Measurements from ENCODE around the gene TAL2. TPM values are rescaled to one million over a fixed set of nuclear protein-coding genes. Genes with fewer than 3 reads are reported as not detected.

TAL2 gene
- not detected for polyA plus RNA-seq (2013, experiment 1 of 2; ENCODE audit: insufficient read length)
- not detected for polyA plus RNA-seq (2013, experiment 2 of 2; ENCODE audit: insufficient read length)

DNA sequence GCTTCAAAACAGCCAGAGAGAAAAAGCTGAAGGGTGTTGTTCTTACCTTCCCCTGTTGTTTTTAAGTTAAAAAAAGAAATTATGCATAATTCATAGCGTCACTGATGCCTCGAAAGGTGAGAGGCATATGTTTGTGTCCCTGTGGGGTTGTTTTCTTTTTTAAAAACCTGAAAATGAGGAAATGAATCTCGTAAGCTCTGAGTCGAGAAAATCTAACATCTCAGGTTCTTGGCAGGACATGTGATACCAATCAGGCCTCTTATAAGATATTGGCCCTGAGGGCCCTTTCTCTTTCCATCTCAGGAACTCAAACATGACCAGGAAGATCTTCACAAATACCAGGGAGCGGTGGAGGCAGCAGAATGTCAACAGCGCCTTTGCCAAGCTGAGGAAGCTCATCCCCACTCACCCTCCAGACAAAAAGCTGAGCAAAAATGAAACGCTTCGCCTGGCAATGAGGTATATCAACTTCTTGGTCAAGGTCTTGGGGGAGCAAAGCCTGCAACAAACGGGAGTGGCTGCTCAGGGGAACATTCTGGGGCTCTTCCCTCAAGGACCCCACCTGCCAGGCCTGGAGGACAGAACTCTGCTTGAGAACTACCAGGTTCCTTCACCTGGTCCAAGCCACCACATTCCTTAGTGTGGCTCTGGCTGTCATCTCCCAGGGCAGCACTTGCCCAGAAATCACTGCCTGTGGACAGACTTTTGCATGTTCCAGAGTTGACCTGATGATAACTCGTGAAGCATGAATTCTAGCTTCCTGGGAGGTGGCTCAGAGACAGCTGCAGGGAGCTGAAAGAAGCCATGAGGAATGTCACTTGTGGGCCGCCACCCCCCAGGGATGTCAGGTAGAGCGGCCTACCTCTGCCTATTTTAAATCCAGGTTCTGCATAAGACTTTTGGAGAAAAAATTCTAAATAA lies at the start of gene TAL2:
TSS of gene TAL2 (plus strand) at position 274 of the 921 bp plus-strand sequence. CDS start at position 314, 40 bp downstream.
- no peak for DNase-seq

DNA sequence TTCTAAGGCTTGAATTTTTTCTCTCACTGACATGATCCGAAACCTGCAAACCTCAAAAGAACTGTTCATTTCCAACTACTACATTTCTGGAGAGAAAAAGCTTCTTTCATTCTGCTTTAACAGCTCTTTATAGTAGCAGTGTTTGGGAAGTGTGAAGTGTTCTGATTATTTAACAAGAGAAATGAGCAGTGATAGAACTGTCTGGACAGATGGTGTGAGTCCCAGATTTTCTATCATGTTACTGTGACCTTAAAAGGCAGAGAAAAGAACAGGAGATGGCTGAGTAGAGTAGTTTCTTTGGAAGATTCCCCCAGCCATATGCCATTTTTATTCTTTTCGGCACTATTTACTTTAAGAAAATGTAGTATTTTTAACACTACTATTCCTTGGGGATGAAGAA lies 41.3 kb upstream of the TAL2 start:
- no peak for DNase-seq

DNA sequence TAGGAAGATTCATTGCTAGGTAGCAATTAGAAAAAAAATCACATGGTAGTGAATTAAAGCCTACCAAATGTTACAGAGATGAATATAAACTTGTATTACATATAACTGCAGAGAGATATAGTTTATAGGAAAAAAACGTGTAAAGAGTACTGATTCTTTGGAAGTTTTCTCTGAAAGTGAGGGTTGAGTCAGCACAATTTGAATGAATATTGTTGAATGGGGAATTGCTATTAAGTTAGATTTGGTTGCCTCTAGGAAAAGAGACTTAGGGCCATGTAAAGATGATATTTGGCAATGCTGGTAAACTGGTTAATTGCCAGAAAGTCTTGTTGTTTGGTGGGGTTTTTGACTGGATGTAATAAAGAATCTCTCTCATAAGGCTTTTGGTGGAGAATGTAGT lies 37.2 kb upstream of the TAL2 start:
- no peak for DNase-seq

DNA sequence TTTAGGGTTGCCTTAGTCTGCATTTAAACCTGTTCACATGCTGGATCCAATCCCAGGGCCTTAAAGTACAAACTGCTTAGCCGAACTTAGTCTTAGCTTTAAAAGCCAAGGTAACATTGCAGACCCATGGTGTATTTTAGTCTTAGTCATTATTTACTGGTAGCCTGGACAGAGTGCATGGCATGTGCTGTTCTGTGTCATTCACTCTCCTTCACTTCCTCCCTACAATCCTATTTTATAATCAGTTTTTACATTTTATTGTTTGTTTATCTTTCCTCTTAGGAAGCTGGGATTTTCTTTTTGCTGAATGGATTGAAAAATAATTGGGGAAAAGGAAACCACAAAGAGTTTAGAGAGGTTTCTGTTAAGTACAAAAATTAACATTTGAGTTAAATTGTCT lies 29.4 kb upstream of the TAL2 start:
- DNase-seq: no peak

DNA sequence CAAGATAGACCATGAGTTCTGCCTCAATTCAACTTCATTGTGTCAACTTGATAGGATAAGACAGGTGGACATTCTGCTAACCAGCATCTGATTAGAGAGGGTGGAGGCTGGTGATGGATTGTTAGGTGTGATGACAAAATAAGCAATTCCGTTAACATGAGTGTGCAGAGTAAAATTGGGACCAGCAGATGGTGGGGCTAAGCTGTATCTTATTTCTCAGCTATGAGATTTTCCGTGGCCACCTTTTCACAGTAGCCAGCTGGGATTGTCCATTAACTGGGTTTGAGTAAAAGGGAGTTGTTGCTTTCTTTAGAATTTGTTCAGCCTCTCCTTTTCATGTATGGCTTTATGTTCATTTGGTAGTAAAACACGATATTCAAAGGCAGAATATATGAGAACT lies 28.8 kb upstream of the TAL2 start:
- DNase-seq: no peak

DNA sequence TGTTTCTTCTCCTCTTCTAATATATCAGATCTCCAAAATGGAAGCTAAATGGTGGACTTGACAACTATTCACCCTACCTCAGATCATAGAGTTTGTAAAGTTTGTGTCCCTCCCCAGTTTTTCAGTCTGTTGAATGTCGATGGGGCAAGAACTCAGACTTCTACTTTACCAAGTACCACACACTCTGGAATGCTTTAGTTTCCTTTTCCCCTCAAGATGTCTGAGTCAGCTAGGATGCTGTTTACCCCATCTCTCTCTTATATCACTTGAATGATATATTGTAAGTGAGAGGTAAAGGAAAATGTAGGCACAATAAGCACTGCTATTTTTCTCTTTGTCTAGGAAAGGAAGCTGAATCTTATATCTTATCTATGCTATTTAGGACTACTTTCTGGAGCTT lies 25.9 kb upstream of the TAL2 start:
- DNase-seq: no peak

DNA sequence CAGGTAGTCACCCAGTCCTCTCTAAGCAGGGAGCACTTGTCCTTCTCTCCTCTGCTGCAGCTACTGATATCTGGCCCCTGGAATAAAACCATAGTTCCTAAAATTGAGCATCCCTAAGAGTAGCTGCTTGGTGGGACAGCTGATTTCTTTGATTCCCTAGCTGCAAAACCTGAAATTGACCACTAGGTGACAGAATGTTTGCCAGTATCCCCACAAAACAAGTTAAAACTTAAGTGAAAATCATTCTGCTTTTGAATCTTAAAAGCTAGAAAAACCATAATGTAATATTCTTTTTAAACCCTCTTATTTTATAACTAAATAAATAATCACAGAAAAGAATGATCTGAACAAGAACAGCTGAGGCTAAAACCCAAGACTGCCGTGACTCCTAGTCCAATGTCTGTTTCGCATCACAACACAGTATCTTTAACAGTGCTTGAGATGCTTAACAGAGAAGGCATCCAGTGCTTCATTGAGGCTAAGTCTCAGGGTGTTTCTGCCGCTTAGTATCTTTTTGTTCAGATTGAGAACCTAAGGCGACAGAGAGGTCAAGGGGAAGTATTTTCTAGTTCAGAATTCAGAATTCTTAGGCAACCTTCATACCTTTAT lies 24.4 kb upstream of the TAL2 start:
- no peak for DNase-seq

DNA sequence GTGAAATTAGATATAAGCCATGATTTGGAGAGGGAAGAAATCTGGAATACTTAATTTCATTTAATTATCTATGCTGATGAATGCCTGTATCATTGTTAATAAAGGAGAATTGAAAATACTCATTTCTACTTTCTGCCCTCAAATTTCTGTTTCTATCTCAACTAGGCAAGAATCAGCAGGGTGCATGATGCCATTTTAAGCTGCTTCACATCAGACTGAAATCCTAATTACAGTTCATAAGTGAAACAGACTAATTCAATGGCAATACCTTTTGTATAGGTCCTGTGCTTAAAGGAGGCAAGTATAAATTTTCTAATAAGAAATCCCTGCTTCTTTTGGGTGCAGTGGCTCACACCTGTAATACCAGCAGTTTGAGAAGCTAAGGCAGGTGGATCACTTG lies 22.3 kb upstream of the TAL2 start:
- no peak for DNase-seq

DNA sequence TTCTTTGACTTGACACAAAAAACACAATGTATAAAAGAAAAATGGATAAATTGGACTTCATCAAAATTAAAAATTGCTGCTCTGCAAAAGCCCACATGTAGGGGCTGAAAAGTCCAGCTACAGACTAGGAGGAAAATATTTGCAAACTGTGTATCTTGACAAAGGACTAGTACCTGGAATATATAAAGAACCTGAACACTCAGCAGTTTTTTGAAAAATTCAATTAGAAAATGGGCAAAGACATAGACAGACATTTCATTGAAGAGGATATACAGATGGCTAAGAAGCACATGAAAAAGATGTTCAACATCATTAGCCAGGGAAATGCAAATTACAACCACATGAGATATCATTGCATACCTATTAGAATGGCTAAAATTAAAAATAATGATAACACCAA lies 18.5 kb upstream of the TAL2 start:
- DNase-seq: no peak

DNA sequence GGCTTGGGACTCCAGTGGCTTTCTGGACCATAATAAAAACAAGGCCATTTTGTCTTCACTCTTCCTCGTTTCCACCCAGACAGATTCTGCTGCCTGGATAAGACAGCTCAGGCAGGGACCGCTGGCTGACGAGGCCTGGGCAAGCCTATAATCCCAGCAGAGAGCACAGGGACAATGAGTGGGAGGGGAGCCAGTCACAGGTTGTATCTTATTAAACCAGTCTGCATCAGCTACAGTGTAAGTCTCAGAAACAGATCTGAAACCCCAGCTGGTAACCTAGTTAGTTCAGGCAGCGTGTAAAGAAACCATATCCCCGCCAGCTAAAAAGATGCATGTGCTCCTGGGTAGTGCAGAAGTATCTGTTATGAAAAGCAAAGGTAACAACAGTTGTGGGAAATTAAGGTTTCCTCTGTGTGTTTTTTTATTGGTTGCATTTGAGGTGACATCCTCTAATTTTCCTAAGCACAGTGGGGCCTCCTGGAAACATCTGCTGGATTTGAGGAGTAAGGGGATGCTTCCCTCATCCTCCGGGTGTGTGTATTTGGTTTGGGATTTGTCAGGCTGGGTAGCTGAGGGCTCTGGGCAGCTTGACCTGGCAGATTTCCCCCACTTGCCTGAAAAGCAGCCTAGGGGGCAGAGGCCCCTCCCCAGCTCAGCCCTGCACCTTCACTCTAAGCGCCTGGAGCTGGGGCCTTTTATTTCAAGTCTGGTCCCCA lies 15.2 kb upstream of the TAL2 start:
- no peak for DNase-seq

DNA sequence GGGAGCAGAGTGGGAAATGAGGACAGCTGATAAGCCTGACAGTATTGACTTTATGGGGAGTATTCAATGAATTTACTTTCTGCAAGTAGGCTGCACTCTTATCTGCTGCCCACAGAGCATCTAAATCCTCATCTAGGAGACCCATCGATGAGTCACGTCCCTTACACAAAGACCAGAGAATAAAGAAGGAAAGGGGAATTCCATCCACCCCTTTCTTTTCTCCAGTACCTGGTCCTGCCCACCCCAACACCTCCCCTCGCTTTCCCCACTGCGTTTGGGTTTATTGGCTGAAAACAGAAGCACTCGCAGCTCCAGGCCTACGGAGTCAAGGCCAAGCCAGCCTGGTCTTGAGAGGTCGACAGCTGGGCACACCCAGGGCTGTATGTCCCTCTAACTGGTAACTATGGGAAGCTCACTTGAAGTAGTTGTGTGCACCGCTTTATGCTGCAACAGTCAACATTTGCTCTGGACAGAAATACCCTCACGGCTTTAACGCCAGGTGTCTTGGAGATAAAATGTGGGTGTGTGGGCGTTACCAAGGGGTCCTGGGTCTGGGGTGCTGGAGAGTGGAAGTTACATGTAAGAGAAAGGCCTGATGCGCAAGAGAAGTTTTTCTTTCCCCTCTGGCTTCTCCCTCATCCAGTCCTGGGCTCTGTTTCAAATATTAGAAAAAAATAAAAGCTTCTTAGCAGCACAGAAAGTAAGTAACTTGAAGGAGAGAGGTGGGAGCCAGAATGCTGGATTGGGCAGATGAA lies 14.5 kb upstream of the TAL2 start:
- no peak for DNase-seq

DNA sequence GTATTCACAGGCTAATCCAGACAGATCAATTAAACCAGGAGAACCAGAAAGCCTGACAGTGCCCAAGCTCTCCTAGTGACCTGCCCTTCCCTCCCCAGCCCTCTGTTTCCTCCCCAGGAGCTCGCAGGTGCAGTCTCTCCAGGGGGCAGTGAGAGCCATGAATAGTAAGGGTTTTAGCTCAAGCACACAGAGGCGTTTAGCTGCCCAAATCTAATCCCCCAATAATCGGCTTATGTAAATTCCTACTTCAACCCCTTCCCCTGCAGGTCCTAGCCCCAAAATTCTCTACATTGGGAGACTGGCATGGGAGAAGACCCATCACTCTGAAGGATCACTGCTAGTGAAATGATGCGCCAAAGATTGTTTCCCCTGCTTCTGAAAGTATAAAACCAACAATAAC lies 10.5 kb upstream of the TAL2 start:
- no peak for DNase-seq

DNA sequence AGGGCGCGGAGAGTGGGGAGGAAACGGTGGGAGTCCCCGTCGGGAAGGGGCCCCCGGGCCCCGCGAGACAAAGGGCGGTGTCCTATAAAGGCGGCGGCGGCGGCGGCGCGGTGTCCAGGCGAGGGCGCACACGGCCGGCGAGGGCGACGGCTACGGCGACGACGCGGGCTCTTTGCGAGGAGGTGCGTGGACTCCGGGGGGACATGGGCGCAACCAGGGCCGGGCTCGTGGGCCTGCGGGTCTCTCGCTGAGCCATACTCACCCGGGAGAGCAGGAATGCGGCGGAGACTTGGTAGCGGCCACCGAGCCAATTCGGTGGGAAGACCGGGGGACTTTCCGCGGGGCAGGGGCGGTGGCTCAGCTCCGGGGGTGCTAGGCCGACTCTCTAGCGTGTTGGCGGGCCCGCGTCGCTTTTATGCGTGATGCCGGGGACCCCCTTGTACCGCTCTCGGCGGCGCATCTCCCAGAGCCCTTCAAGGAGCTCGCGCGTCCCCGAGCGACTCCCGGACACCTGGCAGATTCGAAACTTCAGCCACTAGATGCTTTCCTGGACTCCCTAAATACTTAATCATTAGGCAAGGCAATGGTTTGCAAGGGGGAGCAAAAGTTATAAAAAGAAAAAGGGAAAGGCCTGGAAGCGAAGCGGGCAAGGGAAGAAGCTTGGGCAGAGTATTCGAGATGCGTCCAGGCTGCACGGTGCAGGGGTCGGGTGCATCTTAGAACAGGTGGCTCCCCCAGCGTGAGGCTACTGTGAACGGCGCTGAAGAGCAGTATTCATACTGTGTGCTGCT lies 5.9 kb upstream of the TAL2 start:
- DNase-seq: peak; percentile 16

DNA sequence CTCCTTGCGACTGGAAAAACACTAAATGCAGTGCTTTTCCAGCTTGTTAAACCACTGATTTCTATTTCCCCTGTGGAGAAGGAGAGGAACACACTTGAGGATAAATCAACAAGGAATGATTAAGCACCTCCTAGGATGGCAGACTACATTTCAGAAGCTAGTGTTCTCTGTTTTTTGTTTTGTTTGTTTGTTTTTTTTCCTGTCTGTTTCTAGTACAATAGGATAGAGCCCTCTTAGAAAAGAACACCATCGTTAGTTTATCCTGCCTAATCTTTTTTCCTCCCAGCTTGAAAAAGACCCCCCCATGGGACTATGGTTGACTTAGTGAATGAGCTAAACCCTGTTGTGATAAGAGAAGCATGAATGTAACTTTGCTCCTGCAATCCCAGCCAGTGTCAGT lies 3.9 kb upstream of the TAL2 start:
- DNase-seq: no peak

DNA sequence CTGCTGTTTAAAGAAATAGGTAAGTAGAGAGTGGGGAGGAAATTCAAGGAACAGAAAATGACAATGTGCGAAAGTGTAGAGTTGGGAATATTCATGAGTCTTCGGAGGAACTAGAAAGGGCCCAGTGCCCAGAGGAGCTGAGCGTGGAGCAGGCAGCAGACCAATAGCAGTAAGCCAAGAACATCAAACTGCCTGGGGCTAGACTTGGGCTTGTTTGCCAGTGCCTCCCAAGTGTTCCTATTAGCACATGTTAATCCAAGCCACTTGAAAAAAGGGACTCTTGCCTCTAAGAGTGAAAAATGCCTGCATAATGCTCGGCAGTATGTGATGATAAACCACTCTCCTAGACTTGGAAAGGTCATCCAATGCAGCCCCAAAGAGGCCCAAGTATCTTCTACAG lies 1.2 kb upstream of the TAL2 start:
- DNase-seq: no peak

DNA sequence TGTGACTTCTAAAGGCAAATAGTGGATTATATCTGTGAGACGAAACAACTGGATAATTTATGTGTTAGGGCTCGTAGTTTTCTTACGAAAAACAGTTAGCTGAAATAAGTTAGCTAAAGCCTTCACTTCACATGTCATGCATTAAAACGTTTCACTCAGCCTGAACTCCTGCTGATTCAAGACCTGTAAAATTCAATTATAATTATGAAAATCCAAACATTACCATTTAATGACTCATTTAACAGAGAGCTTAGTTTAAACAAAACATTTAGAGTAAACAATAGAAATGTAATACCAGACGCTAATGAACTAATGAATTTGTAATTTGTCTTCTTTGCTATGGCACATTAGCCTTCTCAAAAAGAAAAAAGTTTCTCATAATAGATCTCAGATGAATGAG lies 1.7 kb downstream of the TAL2 start:
- no peak for DNase-seq

DNA sequence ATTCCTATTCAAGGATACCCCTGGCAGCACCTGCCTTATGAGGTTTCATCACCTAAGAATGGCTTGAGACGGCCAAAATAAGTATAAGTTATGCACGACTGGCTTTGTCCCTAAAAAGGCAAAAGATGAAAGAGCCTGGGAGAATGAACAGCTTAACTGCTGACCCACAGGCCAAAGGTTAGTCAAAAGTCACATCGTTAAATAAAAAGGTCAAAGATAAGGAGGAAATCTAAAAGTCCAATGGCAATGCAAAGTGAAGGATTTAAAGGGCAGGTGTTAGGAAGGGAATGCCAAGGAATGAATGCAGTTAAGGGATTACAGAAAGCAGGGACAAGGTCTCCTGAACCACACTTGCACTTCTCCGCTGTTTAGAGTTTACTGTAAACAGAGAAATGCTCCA lies 5.6 kb downstream of the TAL2 start:
- no peak for DNase-seq

DNA sequence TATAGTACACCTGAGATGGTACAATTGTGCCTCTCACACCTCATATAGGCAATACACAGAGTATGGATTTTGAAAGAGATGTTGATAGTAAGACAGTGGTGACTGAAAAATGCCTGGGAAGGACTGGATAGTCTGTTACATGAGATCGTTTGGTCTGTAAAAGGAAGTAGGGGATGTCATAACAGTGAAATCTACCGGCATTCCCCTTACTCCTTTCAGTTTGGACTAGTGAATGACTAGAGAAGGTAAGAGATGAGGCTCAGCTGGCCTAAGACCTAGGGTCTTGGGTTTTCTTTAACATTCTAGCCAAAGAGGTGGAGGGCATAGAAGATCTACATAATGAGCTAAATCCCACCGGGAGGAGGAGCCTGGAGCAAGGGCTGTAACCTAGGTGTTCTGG lies 8.1 kb downstream of the TAL2 start:
- no peak for DNase-seq

DNA sequence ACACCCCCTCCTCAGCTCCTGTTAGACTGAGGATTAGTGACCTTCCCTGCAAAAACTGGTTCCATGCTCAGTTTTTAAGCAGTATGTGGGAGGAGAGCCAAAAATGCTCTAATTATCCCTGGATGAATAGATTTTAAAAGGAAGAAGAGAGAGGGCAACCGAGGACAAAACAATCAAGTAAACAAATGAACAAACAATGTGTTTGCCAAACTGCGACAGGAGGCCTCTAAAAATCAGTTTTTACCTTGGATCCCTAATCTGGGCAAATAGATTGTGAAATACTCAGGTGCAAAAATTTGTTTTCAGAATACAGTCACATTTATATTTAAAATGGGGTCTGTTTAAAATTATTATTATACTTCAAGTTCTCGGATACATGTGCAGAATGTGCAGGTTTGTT lies 8.5 kb downstream of the TAL2 start:
- no peak for DNase-seq

DNA sequence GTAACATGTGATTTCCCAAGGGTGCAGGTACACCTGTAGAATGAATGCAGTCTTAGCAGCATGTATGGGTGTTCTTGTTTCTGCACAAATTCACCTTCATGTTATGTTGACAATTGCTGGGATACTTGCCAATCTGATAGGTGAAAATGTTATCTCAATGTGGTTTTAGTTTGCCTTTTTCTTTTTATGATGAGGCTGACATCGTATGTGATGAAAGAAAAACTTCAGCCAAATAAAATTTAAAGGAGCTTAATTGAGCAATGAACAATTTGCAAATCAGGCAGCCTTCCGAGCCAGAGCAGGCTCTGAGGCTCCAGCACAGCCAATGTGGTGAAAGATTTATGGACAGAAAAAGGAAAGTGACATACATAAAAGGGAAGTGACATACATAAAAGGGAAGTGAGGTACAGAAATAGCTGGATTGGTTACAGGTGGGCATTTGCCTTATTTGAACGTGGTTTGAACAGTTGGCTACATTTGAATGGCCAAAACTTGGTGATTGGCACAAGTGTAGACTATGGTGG lies 10.5 kb downstream of the TAL2 start:
- DNase-seq: no peak

DNA sequence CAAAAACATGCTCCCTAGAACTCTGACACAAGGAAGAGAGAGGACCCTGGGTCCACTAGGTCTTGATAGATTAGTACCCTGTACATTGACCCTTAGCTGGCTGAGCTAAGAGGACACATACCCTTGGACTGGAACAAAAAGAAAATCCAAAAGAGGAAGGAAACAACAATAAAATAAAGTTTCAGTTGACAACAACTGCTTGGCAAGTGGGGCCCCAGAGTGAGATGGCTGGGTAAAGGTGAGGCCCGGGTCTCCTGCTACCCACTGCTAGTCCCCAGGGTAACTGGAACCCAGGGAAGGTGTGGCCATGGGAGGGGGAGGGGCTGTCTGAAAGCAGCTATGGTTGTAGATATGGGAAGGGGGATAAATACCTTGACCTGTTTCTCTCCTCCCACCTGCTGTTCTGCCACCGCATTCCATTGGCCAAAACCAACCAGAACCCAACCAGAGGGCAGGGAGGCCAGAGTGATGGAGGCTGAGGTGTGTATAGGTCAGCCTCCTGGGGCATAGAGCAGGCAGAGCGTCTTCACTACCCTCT lies 11.7 kb downstream of the TAL2 start:
- no peak for DNase-seq
